SK-N-SH treated with all-trans-retinoic acid at 6 μM for 48 hours (cell line): ENCODE results near the gene ZNF654.

ENCODE experiments used
- ATAC-seq: fragments of 200-7000 bp; cut with Tn5 transposase; 3 replicates; pipeline ENCODE4 v1.9.1; 2020; ENCODE audit warnings: mild to moderate bottlenecking, moderate library complexity
- ARNTL ChIP-seq: fragments of 450-650 bp; formaldehyde crosslinking; IDR thresholded peaks from 2 replicates; pipeline ENCODE4 v1.5.0; 2020; ENCODE audit warnings: low read depth, mild to moderate bottlenecking, moderate library complexity, borderline replicate concordance
- BACH2 ChIP-seq: fragments of 250-450 bp; sonication (Bioruptor Pico); IDR thresholded peaks from 2 replicates; pipeline ENCODE4 v1.9.0; 2021; ENCODE audit warnings: mild to moderate bottlenecking, borderline replicate concordance
- CREB5 ChIP-seq: fragments of 250-450 bp; sonication (Bioruptor Pico); IDR thresholded peaks from 2 replicates; pipeline ENCODE4 v1.5.1; 2020; ENCODE audit warnings: low read depth, mild to moderate bottlenecking, moderate library complexity
- CSDC2 ChIP-seq: fragments of 250-450 bp; sonication (Bioruptor Pico); IDR thresholded peaks from 2 replicates; pipeline ENCODE4 v1.5.0; 2020; ENCODE audit warnings: mild to moderate bottlenecking, moderate library complexity
- CSRNP3 ChIP-seq: fragments of 250-450 bp; sonication (Bioruptor Pico); IDR thresholded peaks from 2 replicates; pipeline ENCODE4 v1.5.1; 2021; ENCODE audit warnings: mild to moderate bottlenecking, moderate library complexity
- ESRRG ChIP-seq: fragments of 250-450 bp; sonication (Bioruptor Pico); IDR thresholded peaks from 2 replicates; pipeline ENCODE4 v1.6.1; 2021; ENCODE audit warnings: mild to moderate bottlenecking
- GLIS3 ChIP-seq: fragments of 250-450 bp; sonication (Bioruptor Pico); IDR thresholded peaks from 2 replicates; pipeline ENCODE4 v1.5.0; 2020; ENCODE audit warnings: mild to moderate bottlenecking, moderate library complexity
- ISL1 ChIP-seq: fragments of 250-450 bp; sonication (Bioruptor Pico); IDR thresholded peaks from 2 replicates; pipeline ENCODE4 v2.1.2; 2022; ENCODE audit warnings: mild to moderate bottlenecking, moderate library complexity
- OSR1 ChIP-seq: fragments of 250-450 bp; sonication (Bioruptor Pico); IDR thresholded peaks from 2 replicates; pipeline ENCODE4 v1.8.0; 2022; ENCODE audit warnings: moderate library complexity, mild to moderate bottlenecking, inconsistent platforms
- PATZ1 ChIP-seq: fragments of 250-450 bp; sonication (Bioruptor Pico); IDR thresholded peaks from 2 replicates; pipeline ENCODE4 v1.8.0; 2020; ENCODE audit warnings: mild to moderate bottlenecking, moderate library complexity, borderline replicate concordance
- POU6F1 ChIP-seq: fragments of 250-450 bp; sonication (Bioruptor Pico); IDR thresholded peaks from 2 replicates; pipeline ENCODE4 v1.8.0; 2021; ENCODE audit warnings: low read depth, mild to moderate bottlenecking, moderate library complexity, borderline replicate concordance
- PPARA ChIP-seq: fragments of 250-450 bp; sonication (Bioruptor Pico); IDR thresholded peaks from 2 replicates; pipeline ENCODE4 v1.5.0; 2020; ENCODE audit warnings: mild to moderate bottlenecking, borderline replicate concordance
- RARB ChIP-seq: fragments of 250-450 bp; sonication (Bioruptor Pico); IDR thresholded peaks from 2 replicates; pipeline ENCODE4 v1.8.0; 2021; ENCODE audit warnings: mild to moderate bottlenecking, moderate library complexity
- SNAI2 ChIP-seq: fragments of 250-450 bp; sonication (Bioruptor Pico); IDR thresholded peaks from 2 replicates; pipeline ENCODE4 v1.5.0; 2020; ENCODE audit warnings: mild to moderate bottlenecking, moderate library complexity
- TCF4 ChIP-seq: fragments of 250-450 bp; sonication (Bioruptor Pico); IDR thresholded peaks from 2 replicates; pipeline ENCODE4 v1.8.0; 2021; ENCODE audit warnings: mild to moderate bottlenecking, moderate library complexity, borderline replicate concordance
- TSHZ2 ChIP-seq: fragments of 250-450 bp; sonication (Bioruptor Pico); IDR thresholded peaks from 2 replicates; pipeline ENCODE4 v1.5.0; 2020; ENCODE audit warnings: mild to moderate bottlenecking, moderate library complexity
- ZC3H10 ChIP-seq: fragments of 250-450 bp; sonication (Bioruptor Pico); IDR thresholded peaks from 2 replicates; pipeline ENCODE4 v1.5.1; 2021; ENCODE audit warnings: mild to moderate bottlenecking, moderate library complexity
- ZFP3 ChIP-seq: fragments of 250-450 bp; sonication (Bioruptor Pico); IDR thresholded peaks from 2 replicates; pipeline ENCODE4 v1.5.0; 2020; ENCODE audit warnings: mild to moderate bottlenecking, moderate library complexity
- ZFP30 ChIP-seq: fragments of 450-650 bp; formaldehyde crosslinking; IDR thresholded peaks from 2 replicates; pipeline ENCODE4 v1.5.0; 2022; ENCODE audit warnings: mild to moderate bottlenecking, moderate library complexity
- ZNF565 ChIP-seq: fragments of 450-650 bp; formaldehyde crosslinking; conservative IDR thresholded peaks from 2 replicates; pipeline ENCODE4 v1.5.0; 2020; ENCODE audit warnings: low read depth, mild to moderate bottlenecking, moderate library complexity
- ZNF70 ChIP-seq: fragments of 450-650 bp; formaldehyde crosslinking; IDR thresholded peaks from 2 replicates; pipeline ENCODE4 v1.5.0; 2020; ENCODE audit warnings: mild to moderate bottlenecking, moderate library complexity

The ZNF654 gene

GRCh38 chr3:88019024-88019423, 40.0 kb upstream of the ZNF654 start:
- ATAC-seq, result no peak
- TF ChIP-seq ISL1 (CRISPR knock-in tag) (no peak), ESRRG (CRISPR knock-in tag) (no peak)

GRCh38 chr3:88025001-88025552, 34.0 kb upstream of the ZNF654 start:
- ATAC-seq, result no peak
- TF ChIP-seq PATZ1 (CRISPR knock-in tag) (no peak), ESRRG (CRISPR knock-in tag) (no peak), ZFP3 (no peak)

GRCh38 chr3:88028876-88029275, 30.2 kb upstream of the ZNF654 start:
- no peak for ATAC-seq
- TF ChIP-seq BACH2 (no peak), RARB (no peak), ZNF70 (CRISPR knock-in tag) (no peak)

- ATAC-seq, result no peak
- TF ChIP-seq ZC3H10 (CRISPR knock-in tag) (no peak), ZNF565 (no peak), PPARA (CRISPR knock-in tag) (no peak), ZNF70 (CRISPR knock-in tag) (no peak), CREB5 (CRISPR knock-in tag) (no peak), ARNTL (CRISPR knock-in tag) (no peak), RARB (no peak), GLIS3 (no peak), SNAI2 (CRISPR knock-in tag) (no peak), BACH2 (no peak), ZFP30 (CRISPR knock-in tag) (no peak), ISL1 (CRISPR knock-in tag) (no peak), OSR1 (CRISPR knock-in tag) (no peak), POU6F1 (CRISPR knock-in tag) (no peak), TCF4 (no peak), CSRNP3 (CRISPR knock-in tag) (no peak), ZFP3 (no peak), PATZ1 (CRISPR knock-in tag) (no peak), TSHZ2 (CRISPR knock-in tag) (no peak), CSDC2 (CRISPR knock-in tag) (no peak)
Measured at GRCh38 chr3:88030210-88030609, 28.8 kb upstream of the ZNF654 start.
